Measurements from ENCODE around the gene FYN.
"Not testable (repeated sequence)": the region's sequence is repeated elsewhere in the genome, so short reads cannot be mapped to it uniquely, and the experiment has no call there.

FYN gene

GRCh38 chr6:111873178-111874024 is at the start of gene FYN:
Gene FYN (minus strand): TSS chr6:111873452. CDS start chr6:111720051, 153,401 bp downstream.
- DNase-seq (ENCODE audit: low read depth): peak; percentile 96

DNA sequence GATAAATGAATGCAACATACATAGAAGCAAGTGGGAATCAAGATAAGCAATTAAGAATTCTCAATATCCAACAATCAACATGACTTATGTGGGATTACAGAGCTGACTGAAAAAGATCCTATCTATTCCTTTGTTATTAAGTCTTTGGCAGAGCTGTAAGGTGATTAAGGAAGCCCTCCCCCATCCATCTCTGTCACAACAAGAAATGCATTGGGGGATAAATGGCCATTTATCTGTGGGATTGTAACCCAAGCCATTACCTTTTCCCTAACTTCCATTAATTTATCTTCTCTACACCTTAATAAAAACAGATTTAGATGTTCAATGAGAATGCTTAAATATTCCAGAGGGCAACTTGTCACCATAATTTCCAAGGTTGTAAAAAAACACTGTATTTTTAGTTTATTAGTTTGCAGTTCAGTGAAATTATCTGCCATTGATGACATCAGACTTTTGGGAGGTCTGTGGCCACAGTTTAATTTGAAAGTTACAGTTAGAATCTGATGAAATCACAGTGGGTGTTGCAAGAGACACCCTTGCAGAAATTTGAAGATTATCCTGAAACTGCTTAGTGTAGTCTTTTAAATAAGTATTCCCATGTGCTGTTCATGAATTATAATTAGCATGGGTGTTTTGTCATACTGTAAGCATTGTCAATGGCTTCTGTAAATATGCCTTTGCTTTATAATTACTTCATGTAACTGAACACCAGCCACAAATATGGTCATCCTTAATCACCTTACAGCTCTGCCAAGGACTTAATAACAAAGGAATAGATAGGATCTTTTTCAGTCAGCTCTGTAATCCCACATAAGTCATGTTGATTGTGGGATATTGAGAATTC is 49.4 kb upstream of the FYN start:
- peak; percentile 80 for DNase-seq (ENCODE audit: low read depth)

DNA sequence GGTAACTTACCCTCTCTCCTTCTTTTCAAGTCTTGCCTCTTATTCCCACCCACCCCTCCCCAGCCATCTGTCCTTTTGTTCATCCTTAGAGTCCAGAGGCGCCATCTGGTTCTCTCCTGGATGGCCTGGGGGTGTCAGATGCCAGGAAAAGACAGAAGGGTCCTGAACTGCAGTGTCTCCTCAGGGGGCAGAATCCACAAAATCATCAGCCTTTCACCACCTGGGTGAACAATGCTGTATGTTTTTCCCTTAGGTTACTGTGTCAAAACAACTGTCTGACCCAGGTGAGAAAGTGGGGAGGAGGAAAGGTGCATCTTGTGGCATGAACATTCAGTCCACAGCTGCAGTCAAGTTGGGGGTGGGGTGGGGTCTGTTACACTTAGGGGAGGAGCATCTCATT is 47.9 kb upstream of the FYN start:
- DNase-seq (ENCODE audit: low read depth): no peak

DNA sequence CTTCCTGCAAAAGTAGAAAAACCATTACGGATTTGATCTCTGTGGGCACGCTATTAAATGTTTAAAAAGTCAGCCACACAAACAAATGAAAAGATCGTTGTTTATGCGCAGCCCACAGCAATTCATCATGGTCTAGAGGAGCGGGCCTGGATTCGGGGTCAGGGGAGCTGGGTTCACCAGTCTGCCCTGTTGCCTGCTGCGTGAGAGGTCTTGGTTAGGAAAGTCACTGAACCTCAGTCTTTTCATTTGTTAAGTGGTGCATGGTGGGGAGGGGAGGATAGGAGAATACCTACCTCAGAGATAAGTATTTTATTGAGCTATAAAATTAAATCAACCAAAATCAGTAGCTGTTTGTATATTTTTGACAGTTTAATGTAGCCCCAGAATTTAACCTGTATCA is 47.3 kb upstream of the FYN start:
- DNase-seq (ENCODE audit: low read depth): no peak

GRCh38 chr6:111918825-111919224 is 45.6 kb upstream of the FYN start:
- no peak for DNase-seq (ENCODE audit: low read depth)

GRCh38 chr6:111916747-111917146 is 43.5 kb upstream of the FYN start:
- DNase-seq (ENCODE audit: low read depth): no peak

DNA sequence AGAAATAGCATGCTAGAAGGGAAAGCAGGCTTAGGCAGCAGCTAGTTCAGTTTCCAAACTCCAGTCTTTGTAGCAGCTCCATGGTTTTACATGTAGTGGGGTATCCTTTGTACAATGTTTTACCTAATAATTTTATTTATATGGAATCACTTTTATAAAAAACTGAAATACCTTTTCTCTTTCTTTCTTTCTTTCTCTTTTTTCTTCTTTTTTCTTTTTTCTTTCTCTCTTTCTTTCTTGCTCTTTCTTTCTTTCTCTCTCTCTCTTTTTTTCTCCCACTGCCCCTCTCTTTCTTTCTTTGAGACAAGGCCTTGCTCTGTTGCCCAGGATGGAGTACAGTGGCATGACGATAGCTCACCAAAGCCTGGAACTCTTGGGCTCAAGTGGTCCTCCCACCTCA is 41.4 kb upstream of the FYN start:
- no peak for DNase-seq (ENCODE audit: low read depth)

DNA sequence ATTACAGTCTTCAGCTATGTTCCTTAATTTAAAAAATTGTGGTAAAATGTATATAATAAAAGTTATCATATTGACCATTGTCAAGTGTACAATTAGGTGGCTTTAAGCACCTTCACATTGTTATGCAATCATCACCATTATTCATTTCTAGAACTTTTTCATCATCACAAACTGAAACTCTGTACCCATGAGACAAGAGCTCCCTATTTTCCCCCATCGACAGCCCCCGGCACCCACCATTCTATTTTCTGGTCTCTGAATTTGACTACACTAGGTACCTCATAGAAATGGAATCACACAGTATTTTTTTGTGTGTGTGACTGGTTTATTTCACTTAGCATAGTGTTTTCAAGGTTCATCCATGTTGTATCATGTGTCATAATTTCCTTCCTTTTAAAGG is 39.7 kb upstream of the FYN start:
- no peak for DNase-seq (ENCODE audit: low read depth)

DNA sequence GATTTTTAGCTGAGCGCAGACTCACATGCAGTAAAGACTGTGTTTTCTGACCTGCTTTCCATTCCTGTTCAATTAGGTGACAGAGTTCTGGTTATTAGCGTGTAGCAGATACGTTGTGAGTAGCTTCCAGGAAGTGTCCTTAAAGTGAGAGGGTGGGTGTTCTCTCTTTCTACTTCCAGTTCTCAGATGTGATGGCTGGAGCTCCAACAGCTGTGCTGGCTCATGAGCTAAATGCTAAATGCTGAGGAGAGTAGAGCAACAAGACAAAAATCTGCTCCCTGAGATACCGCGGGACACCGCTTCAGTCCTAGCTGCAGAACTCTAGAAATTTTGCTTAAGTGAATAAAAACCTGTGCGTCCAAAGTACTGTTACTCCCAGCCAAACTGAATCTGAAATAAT is 38.2 kb upstream of the FYN start:
- DNase-seq (ENCODE audit: low read depth): no peak

DNA sequence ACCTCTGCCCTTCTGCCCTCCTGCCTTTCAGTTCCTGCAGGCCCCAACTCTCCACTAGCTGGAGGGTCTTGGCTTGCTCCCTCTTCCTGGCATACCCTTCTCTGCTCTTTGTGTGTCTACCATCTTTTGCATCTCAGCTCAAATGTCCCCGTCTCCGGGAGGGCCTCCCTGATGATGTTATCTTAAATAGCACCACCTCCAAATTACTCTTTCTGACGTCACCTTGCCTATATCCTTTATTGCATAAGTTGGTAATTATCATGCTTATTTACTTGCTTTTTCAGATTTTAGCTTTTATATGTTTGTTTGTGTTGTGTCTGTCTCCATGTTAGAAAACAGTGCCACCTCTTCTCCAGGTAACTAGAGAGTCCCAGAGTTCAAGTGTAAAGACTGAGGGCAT is 36.0 kb upstream of the FYN start:
- DNase-seq (ENCODE audit: low read depth): no peak

DNA sequence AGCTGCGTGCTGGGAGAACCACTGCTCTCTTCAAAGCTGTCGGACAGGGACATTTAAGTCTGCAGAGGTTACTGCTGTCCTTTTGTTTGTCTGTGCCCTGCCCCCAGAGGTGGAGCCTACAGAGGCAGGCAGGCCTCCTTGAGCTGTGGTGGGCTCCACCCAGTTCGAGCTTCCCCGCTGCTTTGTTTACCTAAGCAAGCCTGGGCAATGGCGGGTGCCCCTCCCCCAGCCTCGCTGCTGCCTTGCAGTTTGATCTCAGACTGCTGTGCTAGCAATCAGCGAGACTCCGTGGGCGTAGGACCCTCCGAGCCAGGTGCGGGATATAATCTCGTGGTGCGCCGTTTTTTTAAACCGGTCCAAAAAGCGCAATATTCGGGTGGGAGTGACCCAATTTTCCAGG is 35.1 kb upstream of the FYN start:
- not testable (repeated sequence) for DNase-seq (ENCODE audit: low read depth)

- no peak for DNase-seq (ENCODE audit: low read depth)
Observed at GRCh38 chr6:111900735-111901134, 27.5 kb upstream of the FYN start.

DNA sequence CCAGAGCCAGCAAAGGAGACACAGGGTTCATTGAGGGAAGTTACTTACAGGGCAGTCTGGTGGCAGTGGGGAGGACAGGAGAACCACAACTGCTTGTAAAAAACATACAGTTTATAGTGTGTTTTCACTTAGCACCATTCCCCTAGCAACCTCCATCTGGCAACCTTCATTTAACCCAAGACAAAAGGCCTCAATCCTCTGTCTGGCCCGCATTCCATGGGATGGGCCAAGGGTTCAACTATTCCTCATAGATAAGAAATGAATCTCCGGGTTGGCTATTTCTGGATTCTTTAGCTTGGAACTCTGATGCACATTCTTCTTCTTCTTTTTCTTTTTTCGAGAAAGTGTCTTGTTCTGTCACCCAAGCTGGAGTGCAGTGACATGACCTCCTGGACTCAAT is 26.3 kb upstream of the FYN start:
- no peak for DNase-seq (ENCODE audit: low read depth)

DNA sequence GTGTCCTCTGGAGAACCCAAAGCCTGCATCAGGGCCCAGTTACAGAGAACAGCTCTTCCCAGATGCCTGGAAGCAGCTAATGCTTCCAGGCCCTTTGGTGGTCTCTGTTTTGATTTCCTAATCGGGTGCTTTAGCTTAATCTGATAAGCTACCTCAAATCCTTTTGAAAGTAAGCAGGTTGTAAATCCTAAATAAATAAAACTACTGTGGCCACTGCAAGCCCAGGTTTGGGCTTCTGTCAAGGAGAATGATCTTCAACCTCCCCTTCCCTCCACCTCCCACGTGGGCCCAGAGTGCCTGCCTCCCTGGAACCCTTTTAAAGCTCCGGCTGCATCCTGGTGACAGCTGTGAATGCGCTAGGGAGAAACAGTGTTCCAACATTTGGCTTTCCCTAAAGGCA is 25.2 kb upstream of the FYN start:
- DNase-seq (ENCODE audit: low read depth): no peak

GRCh38 chr6:111894951-111895350 is 21.7 kb upstream of the FYN start:
- DNase-seq (ENCODE audit: low read depth): no peak

DNA sequence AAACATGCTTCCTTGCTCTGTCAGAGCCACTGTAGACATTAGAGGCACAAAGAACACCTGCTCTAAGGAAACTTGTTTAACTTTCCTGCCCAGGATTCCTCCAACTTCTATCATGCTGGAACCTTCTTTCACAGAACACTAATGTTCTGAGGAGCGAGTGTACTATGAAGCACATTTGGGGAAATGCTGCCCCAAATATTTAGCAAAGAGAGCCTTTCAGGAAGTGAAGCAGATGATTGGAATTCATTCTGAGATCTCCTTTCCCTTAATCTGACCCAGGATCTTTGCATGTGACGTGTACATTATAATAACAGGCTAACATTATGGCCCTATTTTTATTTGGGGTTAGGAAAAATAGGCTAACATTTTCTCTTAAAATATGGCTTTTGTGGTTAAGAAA is 21.0 kb upstream of the FYN start:
- no peak for DNase-seq (ENCODE audit: low read depth)

DNA sequence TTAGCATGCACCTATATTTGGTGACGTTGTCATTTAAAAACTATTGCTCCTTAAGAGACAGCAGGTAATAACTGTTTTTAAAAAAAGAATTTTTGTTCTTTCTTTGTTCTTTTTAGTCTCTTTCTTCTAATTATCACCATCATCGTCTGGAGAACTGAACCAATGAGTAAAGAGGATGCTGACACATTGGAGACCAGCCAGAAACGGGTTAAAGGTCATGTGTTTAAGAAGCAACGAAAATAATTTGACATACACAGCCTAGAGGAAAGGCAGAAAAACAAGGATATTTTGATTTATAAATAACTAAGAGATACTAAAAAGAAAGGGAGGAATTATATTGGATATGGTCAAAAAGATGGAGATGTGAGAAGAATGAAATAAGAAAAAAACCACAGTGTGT is 19.2 kb upstream of the FYN start:
- no peak for DNase-seq (ENCODE audit: low read depth)

DNA sequence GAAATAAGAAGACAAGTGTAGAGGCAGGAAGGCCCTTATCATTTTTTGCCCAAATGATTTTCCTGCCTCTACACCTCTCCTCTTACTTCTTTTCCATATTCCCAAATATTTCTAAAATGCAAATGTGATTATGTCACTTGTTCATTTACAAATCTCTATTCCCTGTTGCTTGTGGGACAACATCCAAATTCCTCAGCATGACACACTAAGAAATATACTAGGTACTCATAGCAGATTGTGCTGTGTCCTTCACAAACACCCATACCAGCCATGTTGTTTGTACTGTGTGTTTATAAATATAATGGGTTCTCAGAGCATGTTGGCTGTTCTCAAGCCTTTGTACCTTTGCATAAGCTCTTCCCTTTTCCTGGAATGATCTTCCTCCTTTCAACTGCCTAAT is 17.7 kb upstream of the FYN start:
- DNase-seq (ENCODE audit: low read depth): no peak

GRCh38 chr6:111888928-111889695 is 15.9 kb upstream of the FYN start:
- peak; percentile 39 for DNase-seq (ENCODE audit: low read depth)

DNA sequence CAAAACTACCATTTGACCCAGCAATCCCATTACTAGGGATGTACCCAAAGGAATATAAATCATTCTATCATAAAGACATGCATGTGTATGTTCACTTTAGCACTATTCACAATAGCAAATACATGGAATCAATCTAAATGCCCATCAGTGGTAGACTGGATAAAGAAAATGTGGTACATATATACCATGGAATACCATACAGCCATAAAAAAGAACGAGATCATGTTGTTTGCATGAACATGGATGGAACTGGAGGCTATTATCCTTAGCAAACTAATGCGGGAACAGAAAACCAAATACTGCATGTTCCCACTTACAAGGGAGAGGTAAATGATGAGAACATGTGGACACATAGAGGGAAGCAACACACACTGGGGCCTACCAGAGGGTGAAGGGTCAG is 13.5 kb upstream of the FYN start:
- DNase-seq (ENCODE audit: low read depth): not testable (repeated sequence)

- DNase-seq (ENCODE audit: low read depth): no peak
Observed at GRCh38 chr6:111885373-111886027, 12.2 kb upstream of the FYN start.

DNA sequence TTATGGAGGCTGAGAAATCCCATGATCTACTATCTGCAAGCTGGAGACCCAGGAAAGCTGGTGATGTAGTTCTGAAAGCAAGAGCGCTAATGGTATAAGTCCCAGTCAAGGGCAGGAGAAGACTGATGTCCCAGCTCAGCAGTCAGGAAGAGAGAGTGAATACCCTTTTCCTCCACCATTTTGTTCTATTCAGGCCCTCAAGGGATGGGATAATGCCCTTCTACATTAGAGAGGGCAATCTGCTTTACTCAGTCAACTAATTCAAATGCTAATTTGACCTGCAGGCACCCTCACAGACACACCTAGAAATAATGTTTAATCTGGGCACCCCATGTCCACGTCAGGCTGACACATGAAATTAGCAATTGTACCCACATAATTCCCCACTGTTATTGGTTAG is 10.8 kb upstream of the FYN start:
- DNase-seq (ENCODE audit: low read depth): no peak

Data from fibroblast of gingiva (primary cell).